Activated naive CD8-positive, alpha-beta T cell treated with anti-CD3 and anti-CD28 coated beads, Interleukin-2, amount 50 U/mL, for 24 hours (primary cell): ENCODE measurements around the gene TNNC1.

Experiments used
- ATAC-seq: fragments of 150-1000 bp; cut with Tn5 transposase; one replicate; pipeline ENCODE4 v1.10.0; 2021
- DNase-seq: peaks from one replicate; pipeline ENCODE4 v3.0.0; 2021
- H3K27ac Mint-ChIP-seq: one replicate; pipeline ENCODE4 v1.8.0; 2021; ENCODE audit warnings: mild to moderate bottlenecking, mixed read lengths
- H3K27me3 Mint-ChIP-seq: one replicate; pipeline ENCODE4 v1.8.0; 2021; ENCODE audit warnings: mixed read lengths
- H3K36me3 Mint-ChIP-seq: one replicate; pipeline ENCODE4 v1.8.0; 2021; ENCODE audit warnings: low read depth, mixed read lengths
- H3K4me1 Mint-ChIP-seq: one replicate; pipeline ENCODE4 v1.8.0; 2021; ENCODE audit warnings: mixed read lengths
- H3K4me3 Mint-ChIP-seq: one replicate; pipeline ENCODE4 v1.8.0; 2021; ENCODE audit warnings: mild to moderate bottlenecking, moderate library complexity, mixed read lengths
- H3K9me3 Mint-ChIP-seq: one replicate; pipeline ENCODE4 v1.8.0; 2021; ENCODE audit warnings: mixed read lengths

TNNC1 gene

GRCh38 chr3:52489453-52489852 is 35.6 kb upstream of the TNNC1 start:
- no peak for DNase-seq
- no peaks in the 10 kb centered on the region for H3K27me3 Mint-ChIP-seq
- no peak overlapping the region for H3K4me3 Mint-ChIP-seq
- no peaks in the 10 kb centered on the region for H3K9me3 Mint-ChIP-seq
- H3K36me3 Mint-ChIP-seq = peaks cover 14% of the 10 kb centered on the region
- no peaks in the 10 kb centered on the region for H3K4me1 Mint-ChIP-seq
- H3K27ac Mint-ChIP-seq = no peak overlapping the region
- ATAC-seq = no peak

GRCh38 chr3:52488746-52489145 is 34.9 kb upstream of the TNNC1 start:
- Mint-ChIP-seq H3K4me1 (no peaks in the 10 kb centered on the region), H3K27ac (no peak overlapping the region), H3K27me3 (no peaks in the 10 kb centered on the region), H3K36me3 (peaks cover 17% of the 10 kb centered on the region), H3K9me3 (no peaks in the 10 kb centered on the region), H3K4me3 (no peak overlapping the region)
- DNase-seq (no peak), ATAC-seq (no peak)

- no peak overlapping the region for H3K27ac Mint-ChIP-seq
- no peak overlapping the region for H3K4me3 Mint-ChIP-seq
- H3K27me3 Mint-ChIP-seq = no peaks in the 10 kb centered on the region
- DNase-seq (no peak), ATAC-seq (no peak)
- H3K4me1 Mint-ChIP-seq = no peaks in the 10 kb centered on the region
- H3K9me3 Mint-ChIP-seq = no peaks in the 10 kb centered on the region
- H3K36me3 Mint-ChIP-seq = peaks cover 18% of the 10 kb centered on the region
Observed at GRCh38 chr3:52487788-52488691, 34.2 kb upstream of the TNNC1 start.

- Mint-ChIP-seq H3K9me3 (no peaks in the 10 kb centered on the region), H3K27me3 (no peaks in the 10 kb centered on the region), H3K4me3 (no peak overlapping the region), H3K36me3 (peaks cover 13% of the 10 kb centered on the region), H3K27ac (no peak overlapping the region), H3K4me1 (no peaks in the 10 kb centered on the region)
- DNase-seq (no peak), ATAC-seq (no peak)
Observed at GRCh38 chr3:52487050-52487787, 33.4 kb upstream of the TNNC1 start.

GRCh38 chr3:52484680-52485461 is 31.0 kb upstream of the TNNC1 start:
- Mint-ChIP-seq H3K9me3 (no peaks in the 10 kb centered on the region), H3K4me1 (no peaks in the 10 kb centered on the region), H3K36me3 (peaks cover 19% of the 10 kb centered on the region), H3K4me3 (no peak overlapping the region), H3K27me3 (no peaks in the 10 kb centered on the region), H3K27ac (no peak overlapping the region)
- ATAC-seq = no peak
- no peak for DNase-seq

GRCh38 chr3:52483577-52484381 is 29.9 kb upstream of the TNNC1 start:
- DNase-seq = no peak

GRCh38 chr3:52483081-52483480 is 29.2 kb upstream of the TNNC1 start:
- Mint-ChIP-seq H3K27ac (no peak overlapping the region), H3K36me3 (peaks cover 28% of the 10 kb centered on the region), H3K4me3 (no peak overlapping the region), H3K4me1 (no peaks in the 10 kb centered on the region), H3K27me3 (no peaks in the 10 kb centered on the region), H3K9me3 (no peaks in the 10 kb centered on the region)
- DNase-seq = no peak
- ATAC-seq = no peak

More at GRCh38 chr3:52483577-52484381, 29.9 kb upstream of the TNNC1 start:
- Mint-ChIP-seq H3K27me3 (no peaks in the 10 kb centered on the region), H3K36me3 (peaks cover 26% of the 10 kb centered on the region), H3K4me1 (no peaks in the 10 kb centered on the region), H3K4me3 (no peak overlapping the region), H3K9me3 (no peaks in the 10 kb centered on the region), H3K27ac (no peak overlapping the region)
- ATAC-seq = no peak

GRCh38 chr3:52481819-52482521 is 28.1 kb upstream of the TNNC1 start:
- Mint-ChIP-seq H3K27me3 (no peaks in the 10 kb centered on the region), H3K36me3 (peaks cover 25% of the 10 kb centered on the region), H3K27ac (no peak overlapping the region), H3K4me1 (no peaks in the 10 kb centered on the region), H3K9me3 (no peaks in the 10 kb centered on the region), H3K4me3 (no peak overlapping the region)
- peak; percentile 39 for DNase-seq
- no peak for ATAC-seq

GRCh38 chr3:52480768-52481715 is 27.2 kb upstream of the TNNC1 start:
- ATAC-seq (no peak), DNase-seq (no peak)
- no peaks in the 10 kb centered on the region for H3K9me3 Mint-ChIP-seq
- H3K4me1 Mint-ChIP-seq = no peaks in the 10 kb centered on the region
- H3K27ac Mint-ChIP-seq = no peak overlapping the region
- H3K36me3 Mint-ChIP-seq = peaks cover 25% of the 10 kb centered on the region
- no peaks in the 10 kb centered on the region for H3K27me3 Mint-ChIP-seq
- no peak overlapping the region for H3K4me3 Mint-ChIP-seq

GRCh38 chr3:52479877-52480575 is 26.2 kb upstream of the TNNC1 start:
- H3K27ac Mint-ChIP-seq = no peak overlapping the region
- H3K4me3 Mint-ChIP-seq = no peak overlapping the region
- H3K27me3 Mint-ChIP-seq = no peaks in the 10 kb centered on the region
- H3K9me3 Mint-ChIP-seq = no peaks in the 10 kb centered on the region
- H3K36me3 Mint-ChIP-seq = peaks cover 20% of the 10 kb centered on the region
- DNase-seq = no peak
- ATAC-seq = no peak
- H3K4me1 Mint-ChIP-seq = no peaks in the 10 kb centered on the region

GRCh38 chr3:52479037-52479876 is 25.4 kb upstream of the TNNC1 start:
- peaks cover 23% of the 10 kb centered on the region for H3K36me3 Mint-ChIP-seq
- ATAC-seq (no peak), DNase-seq (no peak)
- H3K27me3 Mint-ChIP-seq = no peaks in the 10 kb centered on the region
- H3K4me3 Mint-ChIP-seq = no peak overlapping the region
- no peak overlapping the region for H3K27ac Mint-ChIP-seq
- no peaks in the 10 kb centered on the region for H3K9me3 Mint-ChIP-seq
- no peaks in the 10 kb centered on the region for H3K4me1 Mint-ChIP-seq

GRCh38 chr3:52477796-52478095 is 23.9 kb upstream of the TNNC1 start:
- ATAC-seq (no peak), DNase-seq (no peak)
- Mint-ChIP-seq H3K9me3 (no peaks in the 10 kb centered on the region), H3K27ac (no peak overlapping the region), H3K4me3 (no peak overlapping the region), H3K36me3 (peaks cover 24% of the 10 kb centered on the region), H3K4me1 (no peaks in the 10 kb centered on the region), H3K27me3 (no peaks in the 10 kb centered on the region)
